ENCODE results near the gene DSEL. TPM values are rescaled to one million over a fixed set of nuclear protein-coding genes. Genes with fewer than 3 reads are reported as not detected.

The DSEL gene
- total and polyA plus RNA-seq, 8 donors: 0.65 to 4.7 (median 2.0) TPM

- intact Hi-C loops (cut with DNase I): no loop called here
- Histone ChIP-seq H3K4me3 (no peak overlapping the region), H3K9me3 (no peaks in the 10 kb centered on the region), H3K27ac (no peak overlapping the region), H3K4me1 (no peaks in the 10 kb centered on the region), H3K27me3 (peaks cover 0 to 6% (median 0%) of the 10 kb centered on the region in 4 donors), H3K36me3 (no peaks in the 10 kb centered on the region)
- TF ChIP-seq, protein P1, sequence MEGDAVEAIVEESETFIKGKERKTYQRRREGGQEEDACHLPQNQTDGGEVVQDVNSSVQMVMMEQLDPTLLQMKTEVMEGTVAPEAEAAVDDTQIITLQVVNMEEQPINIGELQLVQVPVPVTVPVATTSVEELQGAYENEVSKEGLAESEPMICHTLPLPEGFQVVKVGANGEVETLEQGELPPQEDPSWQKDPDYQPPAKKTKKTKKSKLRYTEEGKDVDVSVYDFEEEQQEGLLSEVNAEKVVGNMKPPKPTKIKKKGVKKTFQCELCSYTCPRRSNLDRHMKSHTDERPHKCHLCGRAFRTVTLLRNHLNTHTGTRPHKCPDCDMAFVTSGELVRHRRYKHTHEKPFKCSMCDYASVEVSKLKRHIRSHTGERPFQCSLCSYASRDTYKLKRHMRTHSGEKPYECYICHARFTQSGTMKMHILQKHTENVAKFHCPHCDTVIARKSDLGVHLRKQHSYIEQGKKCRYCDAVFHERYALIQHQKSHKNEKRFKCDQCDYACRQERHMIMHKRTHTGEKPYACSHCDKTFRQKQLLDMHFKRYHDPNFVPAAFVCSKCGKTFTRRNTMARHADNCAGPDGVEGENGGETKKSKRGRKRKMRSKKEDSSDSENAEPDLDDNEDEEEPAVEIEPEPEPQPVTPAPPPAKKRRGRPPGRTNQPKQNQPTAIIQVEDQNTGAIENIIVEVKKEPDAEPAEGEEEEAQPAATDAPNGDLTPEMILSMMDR (IDR thresholded peaks at IDR 0.05): no peak
- DNase-seq (no peak), ATAC-seq (no peak), FAIRE-seq (no peak)
- 81 to 94% methylated on average over 3 of the region's 3 CpGs for WGBS, 2 donors
Observed at GRCh38 chr18:67485655-67486054, 30.9 kb downstream of the DSEL start.

- Histone ChIP-seq H3K36me3 (no peaks in the 10 kb centered on the region), H3K4me3 (no peak overlapping the region), H3K9me3 (no peaks in the 10 kb centered on the region), H3K27ac (no peak overlapping the region), H3K4me1 (no peaks in the 10 kb centered on the region), H3K27me3 (peaks cover 0 to 6% (median 0%) of the 10 kb centered on the region in 4 donors)
- DNase-seq (no peak), FAIRE-seq (no peak), ATAC-seq (no peak)
- WGBS, 2 donors: 63 to 83% methylated on average over 2 of the region's 2 CpGs
- TF ChIP-seq, protein P1 (IDR thresholded peaks at IDR 0.05): no peak
- intact Hi-C loops (cut with DNase I): no loop called here
Observed at GRCh38 chr18:67484458-67484857, 32.1 kb downstream of the DSEL start.

GRCh38 chr18:67483952-67484351 is 32.6 kb downstream of the DSEL start:
- H3K27ac ChIP-seq: no peak overlapping the region
- H3K27me3 ChIP-seq: peaks cover 0 to 6% (median 0%) of the 10 kb centered on the region in 4 donors
- 69 to 84% methylated on average over 6 of the region's 6 CpGs for WGBS, 2 donors
- intact Hi-C loops (cut with DNase I): no loop called here
- FAIRE-seq: no peak
- H3K4me1 ChIP-seq: no peaks in the 10 kb centered on the region
- H3K4me3 ChIP-seq: no peak overlapping the region
- DNase-seq: no peak
- no peaks in the 10 kb centered on the region for H3K9me3 ChIP-seq
- no peaks in the 10 kb centered on the region for H3K36me3 ChIP-seq
- no peak for ATAC-seq
- TF ChIP-seq, protein P1 (IDR thresholded peaks at IDR 0.05): no peak

- 26 to 43% methylated on average over 2 of the region's 2 CpGs for WGBS, 2 donors
- peak in 3 of 4 donors; percentile 24 to 45 (median 37) for ATAC-seq
Observed at GRCh38 chr18:67483237-67483636, 33.3 kb downstream of the DSEL start.

DNA sequence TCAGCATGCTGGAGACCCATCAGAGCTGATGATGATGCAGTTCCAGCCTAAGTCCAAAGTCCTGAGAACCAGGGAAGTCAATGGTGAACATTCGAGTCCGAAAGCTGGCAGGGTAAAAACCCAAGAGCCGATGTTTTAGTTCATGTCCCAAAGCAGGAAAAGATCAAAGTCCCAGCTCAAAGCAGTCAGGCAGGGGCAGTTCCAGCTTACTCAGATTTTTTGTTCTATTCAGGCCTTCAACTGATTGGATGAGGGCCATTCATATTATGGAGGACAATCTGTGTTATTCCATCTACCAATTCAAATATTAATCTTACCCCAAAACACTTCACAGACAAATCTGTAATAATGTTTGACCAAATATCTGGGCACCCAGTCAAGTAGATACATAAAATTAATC is 38.3 kb downstream of the DSEL start:
- 43 to 61% methylated on average over 3 of the region's 3 CpGs for WGBS, 2 donors
- FAIRE-seq: no peak
- no peak overlapping the region for H3K27ac ChIP-seq

More at GRCh38 chr18:67483237-67483636, 33.3 kb downstream of the DSEL start:
- H3K9me3 ChIP-seq: no peaks in the 10 kb centered on the region
- no peak for FAIRE-seq
- no peaks in the 10 kb centered on the region for H3K36me3 ChIP-seq
- intact Hi-C loops (cut with DNase I): no loop called here
- no peak overlapping the region for H3K27ac ChIP-seq
- no peaks in the 10 kb centered on the region for H3K4me1 ChIP-seq
- DNase-seq: no peak
- TF ChIP-seq, protein P1 (IDR thresholded peaks at IDR 0.05): no peak
- H3K4me3 ChIP-seq: no peak overlapping the region
- H3K27me3 ChIP-seq: peaks cover 0 to 6% (median 0%) of the 10 kb centered on the region in 4 donors

More for the DNA sequence above, 38.3 kb downstream of the DSEL start:
- no peaks in the 10 kb centered on the region for H3K4me1 ChIP-seq
- peaks cover 0 to 6% (median 0%) of the 10 kb centered on the region in 4 donors for H3K27me3 ChIP-seq
- H3K9me3 ChIP-seq: no peaks in the 10 kb centered on the region
- intact Hi-C loops (cut with DNase I): no loop called here
- ATAC-seq: peak; percentile 55 to 71 (median 59)
- H3K4me3 ChIP-seq: no peak overlapping the region
- no peaks in the 10 kb centered on the region for H3K36me3 ChIP-seq
- TF ChIP-seq, protein P1 (IDR thresholded peaks at IDR 0.05): no peak
- no peak for DNase-seq

Measured in pancreas (tissue), 10 donors.